Measurements from ENCODE around the gene TBC1D22A.

GRCh38 chr22:46983046-46983445, 220.6 kb downstream of the TBC1D22A start:
- TF ChIP-seq, protein P1, sequence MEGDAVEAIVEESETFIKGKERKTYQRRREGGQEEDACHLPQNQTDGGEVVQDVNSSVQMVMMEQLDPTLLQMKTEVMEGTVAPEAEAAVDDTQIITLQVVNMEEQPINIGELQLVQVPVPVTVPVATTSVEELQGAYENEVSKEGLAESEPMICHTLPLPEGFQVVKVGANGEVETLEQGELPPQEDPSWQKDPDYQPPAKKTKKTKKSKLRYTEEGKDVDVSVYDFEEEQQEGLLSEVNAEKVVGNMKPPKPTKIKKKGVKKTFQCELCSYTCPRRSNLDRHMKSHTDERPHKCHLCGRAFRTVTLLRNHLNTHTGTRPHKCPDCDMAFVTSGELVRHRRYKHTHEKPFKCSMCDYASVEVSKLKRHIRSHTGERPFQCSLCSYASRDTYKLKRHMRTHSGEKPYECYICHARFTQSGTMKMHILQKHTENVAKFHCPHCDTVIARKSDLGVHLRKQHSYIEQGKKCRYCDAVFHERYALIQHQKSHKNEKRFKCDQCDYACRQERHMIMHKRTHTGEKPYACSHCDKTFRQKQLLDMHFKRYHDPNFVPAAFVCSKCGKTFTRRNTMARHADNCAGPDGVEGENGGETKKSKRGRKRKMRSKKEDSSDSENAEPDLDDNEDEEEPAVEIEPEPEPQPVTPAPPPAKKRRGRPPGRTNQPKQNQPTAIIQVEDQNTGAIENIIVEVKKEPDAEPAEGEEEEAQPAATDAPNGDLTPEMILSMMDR (IDR thresholded peaks at IDR 0.05; ENCODE audit: poor library complexity), result no peak
- TF ChIP-seq EZH2 (IDR thresholded peaks at IDR 0.05; ENCODE audit: borderline replicate concordance) (no peak), EZH2phosphoT487 (IDR thresholded peaks at IDR 0.05; ENCODE audit: low read depth, severe bottlenecking, unreplicated experiment) (no peak)
